ENCODE measurements around the gene CAMTA1. TPM values are rescaled to one million over a fixed set of nuclear protein-coding genes. Genes with fewer than 3 reads are reported as not detected.

Gene CAMTA1
- total and polyA plus RNA-seq, 9 of the 15 experiments (the other 6 are each of a cell fraction or from before 2014, with no cell fraction given) = 43.9 to 161 (median 65.9) TPM

DNA sequence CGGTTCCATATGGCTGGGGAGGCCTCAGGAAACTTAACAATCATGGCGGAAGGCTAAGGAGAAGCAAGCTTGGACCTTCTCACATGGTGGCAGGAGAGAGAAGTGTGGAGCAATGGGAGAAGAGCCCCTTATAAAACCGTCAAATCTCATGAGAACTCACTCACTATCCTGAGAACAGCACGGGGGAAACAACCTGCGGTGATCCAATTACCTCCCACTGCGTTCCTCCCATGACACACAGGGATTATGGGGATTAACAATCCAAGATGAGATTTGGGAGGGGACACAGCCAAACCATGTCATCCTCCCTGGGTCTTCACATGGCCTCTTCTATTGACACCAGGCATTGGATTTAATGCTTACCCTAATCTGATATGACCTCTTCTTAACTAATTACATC, 530.7 kb downstream of the CAMTA1 start (continued):
- TF ChIP-seq SMARCE1 (IDR thresholded peaks at IDR 0.05) (no peak), HBP1 (CRISPR knock-in tag; IDR thresholded peaks at IDR 0.05) (no peak)
- TF ChIP-seq, protein P1, sequence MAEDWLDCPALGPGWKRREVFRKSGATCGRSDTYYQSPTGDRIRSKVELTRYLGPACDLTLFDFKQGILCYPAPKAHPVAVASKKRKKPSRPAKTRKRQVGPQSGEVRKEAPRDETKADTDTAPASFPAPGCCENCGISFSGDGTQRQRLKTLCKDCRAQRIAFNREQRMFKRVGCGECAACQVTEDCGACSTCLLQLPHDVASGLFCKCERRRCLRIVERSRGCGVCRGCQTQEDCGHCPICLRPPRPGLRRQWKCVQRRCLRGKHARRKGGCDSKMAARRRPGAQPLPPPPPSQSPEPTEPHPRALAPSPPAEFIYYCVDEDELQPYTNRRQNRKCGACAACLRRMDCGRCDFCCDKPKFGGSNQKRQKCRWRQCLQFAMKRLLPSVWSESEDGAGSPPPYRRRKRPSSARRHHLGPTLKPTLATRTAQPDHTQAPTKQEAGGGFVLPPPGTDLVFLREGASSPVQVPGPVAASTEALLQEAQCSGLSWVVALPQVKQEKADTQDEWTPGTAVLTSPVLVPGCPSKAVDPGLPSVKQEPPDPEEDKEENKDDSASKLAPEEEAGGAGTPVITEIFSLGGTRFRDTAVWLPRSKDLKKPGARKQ (CRISPR knock-in tag; IDR thresholded peaks at IDR 0.05) = no peak
- TF ChIP-seq, protein P2, sequence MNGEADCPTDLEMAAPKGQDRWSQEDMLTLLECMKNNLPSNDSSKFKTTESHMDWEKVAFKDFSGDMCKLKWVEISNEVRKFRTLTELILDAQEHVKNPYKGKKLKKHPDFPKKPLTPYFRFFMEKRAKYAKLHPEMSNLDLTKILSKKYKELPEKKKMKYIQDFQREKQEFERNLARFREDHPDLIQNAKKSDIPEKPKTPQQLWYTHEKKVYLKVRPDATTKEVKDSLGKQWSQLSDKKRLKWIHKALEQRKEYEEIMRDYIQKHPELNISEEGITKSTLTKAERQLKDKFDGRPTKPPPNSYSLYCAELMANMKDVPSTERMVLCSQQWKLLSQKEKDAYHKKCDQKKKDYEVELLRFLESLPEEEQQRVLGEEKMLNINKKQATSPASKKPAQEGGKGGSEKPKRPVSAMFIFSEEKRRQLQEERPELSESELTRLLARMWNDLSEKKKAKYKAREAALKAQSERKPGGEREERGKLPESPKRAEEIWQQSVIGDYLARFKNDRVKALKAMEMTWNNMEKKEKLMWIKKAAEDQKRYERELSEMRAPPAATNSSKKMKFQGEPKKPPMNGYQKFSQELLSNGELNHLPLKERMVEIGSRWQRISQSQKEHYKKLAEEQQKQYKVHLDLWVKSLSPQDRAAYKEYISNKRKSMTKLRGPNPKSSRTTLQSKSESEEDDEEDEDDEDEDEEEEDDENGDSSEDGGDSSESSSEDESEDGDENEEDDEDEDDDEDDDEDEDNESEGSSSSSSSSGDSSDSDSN (IDR thresholded peaks at IDR 0.05; ENCODE audit: borderline replicate concordance in 1 of 2, low read depth in 2 of 2, low read length in 2 of 2) = no peak

DNA sequence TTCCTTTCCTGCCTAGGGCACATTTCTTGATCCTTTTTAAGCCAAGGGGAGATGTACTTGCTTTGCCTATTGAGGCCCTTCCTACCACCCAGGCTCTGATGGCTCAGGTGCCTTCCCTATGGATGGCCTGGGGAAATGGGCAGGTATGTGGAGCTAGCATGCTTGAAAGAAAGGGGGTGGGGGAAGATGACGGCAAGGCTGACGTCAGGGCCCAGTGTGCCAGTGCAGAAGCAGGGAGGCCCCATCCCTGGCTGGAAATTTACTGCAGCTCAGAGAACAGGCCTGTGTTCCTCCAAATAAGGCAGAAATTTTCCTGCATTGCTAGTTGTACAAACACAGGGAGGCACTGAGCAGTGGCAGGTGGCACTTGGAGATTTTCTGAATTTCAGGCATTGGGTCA, 532.6 kb downstream of the CAMTA1 start:
- H2AFZ ChIP-seq (ENCODE audit: low read depth, low read length) = no peak overlapping the region
- BruUV-seq (replicated peaks) = no TSS peak
- H3K4me1 ChIP-seq (replicated peaks in 1 of 2; ENCODE audit: control insufficient read depth in 2 of 2, insufficient read depth in 2 of 2, low read length in 2 of 2) = no peaks in the 10 kb centered on the region
- no peaks in the 10 kb centered on the region for H3K36me3 ChIP-seq (ENCODE audit: control insufficient read depth, insufficient read depth, low read length)
- no peaks in the 10 kb centered on the region; the same call in 1 of the 2 replicates for H4K20me1 ChIP-seq (replicated peaks; ENCODE audit: control insufficient read depth, insufficient read depth, low read length)
- no peak overlapping the region for H3K27ac ChIP-seq (ENCODE audit: extremely low read depth, low read depth, low read length)
- ATAC-seq (no peak), DNase-seq (ENCODE audit: extremely low read depth in 1 of 4, low spot score in 3 of 4) (no peak), FAIRE-seq (no peak)
- no peak overlapping the region for H3K9ac ChIP-seq (ENCODE audit: insufficient read depth in 1 of 2, low read depth in 2 of 2, low read length in 2 of 2)
- POLR2A ChIA-PET = interaction anchor here (0.6 to 1.6 kb wide), 4 partner anchors 10 to 143 kb away, joined by 3 to 5 read pairs (median 4); no protein-coding TSS in a partner anchor
- H3K9me1 ChIP-seq (ENCODE audit: control insufficient read depth, insufficient read depth, low read length) = peaks cover 4% of the 10 kb centered on the region
- 6% methylated on average over 2 of the region's 2 CpGs for WGBS (ENCODE audit: insufficient coverage, low coverage, missing lambda C conversion rate)
- H3K4me2 ChIP-seq (ENCODE audit: insufficient read depth, low read length) = no peak overlapping the region
- peaks cover 0 to 4% of the 10 kb centered on the region in 2 experiments; a peak in 1 of 5 replicates for H3K27me3 ChIP-seq (ENCODE audit: control insufficient read depth in 2 of 2, insufficient read depth in 2 of 2, low read length in 2 of 2)
- in situ Hi-C loops (cut with MboI) (no loop called here), intact Hi-C loops (cut with micrococcal nuclease) (no loop called here)
- H3K9me3 ChIP-seq (replicated peaks; ENCODE audit: control insufficient read depth, insufficient read depth, low read depth, low read length) = no peaks in the 10 kb centered on the region
- TF ChIP-seq NR2C2 (CRISPR knock-in tag; IDR thresholded peaks at IDR 0.05) = no peak
- TF ChIP-seq NR2C2 (tag; IDR thresholded peaks at IDR 0.05) = no peak
- no peak overlapping the region for H3K4me3 ChIP-seq
- no peaks in the 10 kb centered on the region for H3K79me2 ChIP-seq (ENCODE audit: control insufficient read depth, insufficient read depth, low read length)
- CTCF ChIA-PET (ENCODE audit: low intra/inter-chr PET ratio) = no interaction called here
